Measurements from ENCODE around the gene VRK1. TPM values are rescaled to one million over a fixed set of nuclear protein-coding genes. Genes with fewer than 3 reads are reported as not detected.

VRK1 gene
- total and polyA plus RNA-seq, 4 donors = 1.8 to 50.4 (median 3.3) TPM

- no peak overlapping the region for H3K27ac ChIP-seq (ENCODE audit: low read depth in 1 of 2, low read length in 2 of 2)
- no peaks in the 10 kb centered on the region for H3K4me1 ChIP-seq (ENCODE audit: control insufficient read depth in 4 of 4, insufficient read depth in 4 of 4, low read length in 3 of 4)
- H3K9me3 ChIP-seq (ENCODE audit: control insufficient read depth in 4 of 4, low read length in 3 of 4) = no peaks in the 10 kb centered on the region
- no peak for DNase-seq (ENCODE audit: low spot score)
- no peak overlapping the region for H3K4me3 ChIP-seq (ENCODE audit: low read depth in 1 of 3, low read length in 3 of 3)
- WGBS = 52% methylated on average over 3 of the region's 3 CpGs
- H3K27me3 ChIP-seq (ENCODE audit: control insufficient read depth in 4 of 4, insufficient read depth in 4 of 4, low read length in 3 of 4) = no peaks in the 10 kb centered on the region
- no peak for TF ChIP-seq HNF4A (conservative IDR thresholded peaks at IDR 0.05)
- no peak for TF ChIP-seq RAD21 (IDR thresholded peaks at IDR 0.05)
- no peak for TF ChIP-seq YY1 (IDR thresholded peaks at IDR 0.05)
- TF ChIP-seq ATF3 (IDR thresholded peaks at IDR 0.05) = no peak
- TF ChIP-seq HNF4G (IDR thresholded peaks at IDR 0.05) = no peak
- no peak for TF ChIP-seq SP1 (IDR thresholded peaks at IDR 0.05)
- no peak for TF ChIP-seq GABPA (IDR thresholded peaks at IDR 0.05 in 1 of 2, conservative IDR thresholded peaks at IDR 0.05 in 1 of 2)
- no peak for TF ChIP-seq NR2F2 (IDR thresholded peaks at IDR 0.05)
- TF ChIP-seq FOXA2 (IDR thresholded peaks at IDR 0.05) = no peak
- TF ChIP-seq ZBTB33 (IDR thresholded peaks at IDR 0.05) = no peak
- no peak for TF ChIP-seq JUND (IDR thresholded peaks at IDR 0.05)
- H3K9ac ChIP-seq (ENCODE audit: low read depth in 1 of 2, low read length in 2 of 2) = no peak overlapping the region
- H3K36me3 ChIP-seq (ENCODE audit: control insufficient read depth in 4 of 4, insufficient read depth in 3 of 4, low read depth in 1 of 4, low read length in 3 of 4) = no peaks in the 10 kb centered on the region
Measured at GRCh38 chr14:96790186-96790585, 7.0 kb upstream of the VRK1 start.

- no peak overlapping the region for H3K27ac ChIP-seq (ENCODE audit: low read depth in 1 of 2, low read length in 2 of 2)
- no peaks in the 10 kb centered on the region for H3K36me3 ChIP-seq (ENCODE audit: control insufficient read depth in 4 of 4, insufficient read depth in 3 of 4, low read depth in 1 of 4, low read length in 3 of 4)
- H3K9ac ChIP-seq (ENCODE audit: low read depth in 1 of 2, low read length in 2 of 2) = no peak overlapping the region
- no peaks in the 10 kb centered on the region for H3K27me3 ChIP-seq (ENCODE audit: control insufficient read depth in 4 of 4, insufficient read depth in 4 of 4, low read length in 3 of 4)
- no peaks in the 10 kb centered on the region for H3K4me1 ChIP-seq (ENCODE audit: control insufficient read depth in 4 of 4, insufficient read depth in 4 of 4, low read length in 3 of 4)
- H3K4me3 ChIP-seq (ENCODE audit: low read depth in 1 of 3, low read length in 3 of 3) = no peak overlapping the region
- no peak for DNase-seq (ENCODE audit: low spot score)
- 73% methylated on average over 1 of the region's 1 CpG for WGBS
- no peak for TF ChIP-seq TAF1 (conservative IDR thresholded peaks at IDR 0.05)
- TF ChIP-seq HNF4A (conservative IDR thresholded peaks at IDR 0.05) = no peak
- TF ChIP-seq CTCF (IDR thresholded peaks at IDR 0.05; ENCODE audit: low read depth, low read length, missing input control) = no peak
- no peak for TF ChIP-seq FOXA1 (IDR thresholded peaks at IDR 0.05)
- TF ChIP-seq MAX (IDR thresholded peaks at IDR 0.05) = no peak
- TF ChIP-seq SP1 (IDR thresholded peaks at IDR 0.05) = no peak
- TF ChIP-seq ATF3 (IDR thresholded peaks at IDR 0.05) = no peak
- no peak for TF ChIP-seq JUND (IDR thresholded peaks at IDR 0.05)
- TF ChIP-seq HNF4G (IDR thresholded peaks at IDR 0.05) = no peak
- TF ChIP-seq RAD21 (IDR thresholded peaks at IDR 0.05) = no peak
- no peak for TF ChIP-seq RXRA (IDR thresholded peaks at IDR 0.05)
- no peak for TF ChIP-seq FOXA2 (IDR thresholded peaks at IDR 0.05)
- TF ChIP-seq EGR1 (IDR thresholded peaks at IDR 0.05; ENCODE audit: low read depth in 2 of 2) = no peak
- no peak for TF ChIP-seq NR2F2 (IDR thresholded peaks at IDR 0.05)
- TF ChIP-seq GABPA (IDR thresholded peaks at IDR 0.05 in 1 of 2, conservative IDR thresholded peaks at IDR 0.05 in 1 of 2) = no peak
- TF ChIP-seq YY1 (IDR thresholded peaks at IDR 0.05) = no peak
- TF ChIP-seq ZBTB33 (IDR thresholded peaks at IDR 0.05) = no peak
- no peak for TF ChIP-seq REST (IDR thresholded peaks at IDR 0.05)
- no peaks in the 10 kb centered on the region for H3K9me3 ChIP-seq (ENCODE audit: control insufficient read depth in 4 of 4, low read length in 3 of 4)
Measured at GRCh38 chr14:96790706-96791105, 6.5 kb upstream of the VRK1 start.

Data from liver (tissue), 9 donors.